Astrocyte (in vitro differentiated cells and primary cell): ENCODE measurements around the gene UBE2E2.

Experiments used
- CTCF ChIP-seq: IDR thresholded peaks from 2 replicates; pipeline ENCODE4 v1.5.1; 2011; ENCODE audit warnings: low read depth, mild to moderate bottlenecking, inconsistent platforms, low read length, moderate library complexity; ENCODE audit not compliant: insufficient read depth
- EZH2 ChIP-seq: IDR thresholded peaks from 2 replicates; pipeline ENCODE4 v1.6.1; 2012; ENCODE audit warnings: mild to moderate bottlenecking, low read length, inconsistent platforms; ENCODE audit not compliant: insufficient read depth

- TF ChIP-seq CTCF (no peak), EZH2 (no peak)
Observed at GRCh38 chr3:23615068-23615467, 411.9 kb downstream of the UBE2E2 start.
